K562 (cell line): ENCODE data around the gene SCP2. TPM values are rescaled to one million over a fixed set of nuclear protein-coding genes. Genes with fewer than 3 reads are reported as not detected.

Source experiments
- MAFG ChIP-seq: fragments of 450-650 bp; conservative IDR thresholded peaks from 2 replicates; pipeline ENCODE4 v1.6.1; 2016; ENCODE audit warnings: missing genetic modification characterization, missing compliant biosample characterization
- MAFK ChIP-seq: IDR thresholded peaks from 2 replicates; pipeline ENCODE4 v1.6.1; 2011; ENCODE audit warnings: low read length, improper control_type of control experiment
- NBN ChIP-seq: fragments of 450-650 bp; IDR thresholded peaks from 2 replicates; pipeline ENCODE4 v1.6.1; 2016; ENCODE audit warnings: low read depth, mild to moderate bottlenecking
- RAD21 ChIP-seq, 2 experiments: fragments of 250-450 bp in 1 of 2; fragments of 450-650 bp in 1 of 2; sonication (Bioruptor Pico) in 1 of 2; formaldehyde crosslinking in 1 of 2; IDR thresholded peaks in 1 of 2; conservative IDR thresholded peaks in 1 of 2; 2 replicates each; pipeline versions ENCODE4 v1.4.0 to v1.8.0; 2020 to 2022; ENCODE audit warnings: mild to moderate bottlenecking in 2 of 2, moderate library complexity in 1 of 2
- SMARCA4 ChIP-seq: fragments of 450-650 bp; IDR thresholded peaks from 2 replicates; pipeline ENCODE4 v1.6.1; 2016
- TCFL5 ChIP-seq: fragments of 250-450 bp; sonication (Bioruptor Pico); conservative IDR thresholded peaks from 2 replicates; pipeline ENCODE4 v1.6.1; 2021; ENCODE audit warnings: mild to moderate bottlenecking, moderate library complexity, matching md5 sums
- ZBTB40 ChIP-seq, 2 experiments: fragments of 450-650 bp in 1 of 2; sonication (generic) in 1 of 2; formaldehyde crosslinking in 1 of 2; IDR thresholded peaks; 2 replicates each; pipeline versions ENCODE4 v1.7.1 to v1.9.0; 2016 to 2022; ENCODE audit warnings: inconsistent platforms in 1 of 2, mild to moderate bottlenecking in 1 of 2, missing genetic modification reagents in 1 of 2
- ZNF318 ChIP-seq, 2 experiments: fragments of 450-650 bp; IDR thresholded peaks; 2 replicates each; pipeline ENCODE4 v1.6.1; 2016; ENCODE audit warnings: mild to moderate bottlenecking in 2 of 2, borderline replicate concordance in 1 of 2, low read depth in 1 of 2, moderate library complexity in 1 of 2
- polyA plus RNA-seq, 8 experiments: library from polyadenylated mRNA; depleted of rRNA in 4 of 8; stranded (reverse) in 5 of 8; unstranded in 3 of 8; fragments of >200 nt; fragmentation: Nextera tagmentation in 2 of 8; fragmentation: Illumina TruSeq in 1 of 8; extraction: Ambion mirVana in 2 of 8; extraction: Trizol in 1 of 8; gene quantifications; 2 replicates each; pipeline versions ENCODE4 v1.2.1 to v1.2.3, GENCODE V29; 2011 to 2014; ENCODE audit warnings: inconsistent platforms in 1 of 8, missing spikeins in 1 of 8
- total RNA-seq, 7 experiments: library from RNA; depleted of rRNA in 6 of 7; stranded (reverse); fragments of >200 nt in 6 of 7; fragmentation: Illumina TruSeq in 2 of 7; extraction: Trizol in 2 of 7; gene quantifications; 2 replicates each; pipeline versions ENCODE4 v1.2.1 to v1.2.3, GENCODE V29; 2011 to 2021; ENCODE audit warnings: low replicate concordance in 1 of 7

The SCP2 gene
- total and polyA plus RNA-seq, 9 of the 15 experiments (the other 6 are each of a cell fraction or from before 2014, with no cell fraction given), result 63.8 to 258 (median 106) TPM

- TF ChIP-seq SMARCA4 (peak; percentile 79), MAFK (peak; percentile 71), RAD21 (CRISPR knock-in tag; conservative IDR thresholded peaks at IDR 0.05 in 1 of 2, IDR thresholded peaks at IDR 0.05 in 1 of 2) (no peak), MAFG (tag) (peak; percentile 75), NBN (no peak), ZBTB40 (IDR thresholded peaks at IDR 0.05) (no peak), ZBTB40 (CRISPR knock-in tag; IDR thresholded peaks at IDR 0.05) (no peak), TCFL5 (CRISPR knock-in tag) (no peak), ZNF318 (IDR thresholded peaks at IDR 0.05; ENCODE audit: borderline replicate concordance in 1 of 2, low read depth in 1 of 2) (no peak)
Measured at GRCh38 chr1:53047737-53048736, 121.0 kb downstream of the SCP2 start (continued).
